OCI-M2 (cell line): ENCODE measurements around the gene DSTYK.
"Not testable (repeated sequence)": the region's sequence is repeated elsewhere in the genome, so short reads cannot be mapped to it uniquely, and the experiment has no call there.

Experiments used
- DNase-seq: peaks from one replicate; lab custom pipeline; 2025; ENCODE audit not compliant: unreplicated experiment; lab: John Stamatoyannopoulos, UW

The DSTYK gene

DNA sequence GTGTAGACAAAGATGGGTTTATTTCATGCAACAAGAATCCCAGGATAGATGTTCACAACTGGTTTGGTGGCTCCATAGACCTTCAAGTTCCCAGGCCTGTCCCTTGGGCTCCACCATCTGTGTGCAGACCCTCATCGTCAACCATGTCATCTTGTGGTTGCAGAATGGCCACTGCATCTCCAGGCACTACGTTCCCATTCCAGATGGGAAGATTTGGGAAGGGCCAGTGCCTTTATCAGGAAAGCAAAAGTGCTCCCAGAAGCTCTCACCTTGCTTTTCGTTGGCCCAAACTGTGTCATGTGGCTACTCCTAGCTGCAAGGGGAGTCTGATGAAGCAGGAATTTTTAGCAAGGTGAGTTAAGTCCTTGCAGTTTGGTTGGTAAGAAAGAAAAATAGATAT is 29.1 kb upstream of the DSTYK start:
- DNase-seq: no peak

DNA sequence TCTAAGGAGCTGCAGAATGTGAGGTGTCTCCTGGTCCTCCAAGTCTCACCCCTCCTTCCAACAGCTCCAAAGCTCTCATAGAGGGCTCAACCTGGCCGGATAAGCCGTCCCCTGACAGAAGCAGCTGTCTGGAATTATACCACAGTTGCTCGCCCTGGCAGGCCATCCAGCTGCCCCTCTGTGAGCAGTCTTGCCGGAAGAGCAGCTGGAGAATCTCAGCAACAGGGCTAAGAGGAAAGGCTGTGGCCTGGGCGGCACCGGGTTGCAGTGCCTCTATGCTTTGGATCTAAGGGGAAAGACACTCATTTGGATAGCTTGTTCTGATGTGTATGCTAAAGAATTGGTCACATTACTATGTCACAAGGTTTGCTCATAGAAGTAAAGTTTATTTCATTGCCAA is 28.6 kb upstream of the DSTYK start:
- DNase-seq: no peak

DNA sequence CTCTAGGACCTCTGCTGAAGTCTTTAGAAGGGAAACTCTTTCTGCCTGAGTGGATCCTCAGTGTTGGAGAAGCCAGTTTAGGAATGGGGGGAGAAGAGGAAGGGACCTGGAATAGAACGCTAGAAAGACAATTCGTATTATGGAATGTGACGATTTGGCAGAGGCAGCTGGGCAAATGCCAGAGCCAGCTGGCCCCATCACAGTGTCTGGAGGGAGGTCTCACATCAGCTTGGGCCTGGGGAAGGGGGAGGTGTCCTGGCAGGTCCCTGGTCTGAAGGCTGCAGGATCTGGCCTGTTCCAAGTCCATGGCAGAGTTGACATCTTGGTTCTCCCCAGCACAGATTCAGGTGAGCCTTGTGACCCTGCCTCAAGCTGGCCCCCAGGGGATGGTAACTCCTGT is 27.6 kb upstream of the DSTYK start:
- no peak for DNase-seq

DNA sequence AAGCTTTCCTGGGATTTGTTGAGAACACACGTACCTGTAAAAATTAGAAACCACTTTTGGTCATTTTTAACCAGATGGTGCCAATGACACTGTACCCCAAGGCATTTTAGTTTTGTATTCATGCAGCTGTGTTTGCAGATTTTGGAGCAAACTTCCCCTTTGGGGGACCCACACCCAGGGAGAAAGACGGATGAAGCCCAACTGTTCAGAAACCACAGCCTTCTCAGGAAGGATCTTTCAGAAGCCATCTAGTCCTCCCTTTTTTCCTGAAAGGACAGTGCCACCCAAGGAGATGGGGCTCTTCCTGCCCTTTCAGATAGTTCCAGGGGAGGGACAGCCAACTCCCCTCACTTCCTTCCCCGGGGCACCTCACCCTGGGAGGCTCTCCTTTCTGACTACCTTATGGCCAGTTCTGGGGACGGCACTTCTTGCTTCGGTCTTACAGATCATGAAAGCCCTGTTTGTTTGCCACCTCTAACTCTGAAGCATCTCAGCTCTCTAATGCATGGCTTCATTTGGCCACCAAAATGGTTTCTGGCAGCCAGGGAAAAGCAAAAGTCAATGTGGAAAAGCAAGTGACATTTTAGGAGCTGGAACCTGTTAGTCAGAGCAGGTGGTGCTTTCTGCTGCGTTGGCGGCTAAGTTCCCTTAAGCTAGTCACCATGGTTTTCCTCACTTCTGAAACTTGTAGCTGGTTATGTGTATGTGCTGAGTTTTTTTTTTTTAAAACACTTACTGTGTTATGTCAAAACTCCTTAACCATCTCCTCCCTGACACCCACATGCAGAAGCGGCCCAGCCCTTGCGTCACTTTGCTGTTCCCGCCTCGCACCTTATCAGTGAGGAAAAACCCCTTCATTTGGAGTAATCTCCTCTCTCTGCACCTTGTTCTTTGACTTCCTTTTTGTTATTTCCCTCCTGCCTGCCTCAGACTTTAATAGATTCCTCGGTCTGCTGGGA is 26.3 kb upstream of the DSTYK start:
- DNase-seq: no peak

- DNase-seq: no peak
Measured at GRCh38 chr1:205236951-205237475, 25.5 kb upstream of the DSTYK start.

DNA sequence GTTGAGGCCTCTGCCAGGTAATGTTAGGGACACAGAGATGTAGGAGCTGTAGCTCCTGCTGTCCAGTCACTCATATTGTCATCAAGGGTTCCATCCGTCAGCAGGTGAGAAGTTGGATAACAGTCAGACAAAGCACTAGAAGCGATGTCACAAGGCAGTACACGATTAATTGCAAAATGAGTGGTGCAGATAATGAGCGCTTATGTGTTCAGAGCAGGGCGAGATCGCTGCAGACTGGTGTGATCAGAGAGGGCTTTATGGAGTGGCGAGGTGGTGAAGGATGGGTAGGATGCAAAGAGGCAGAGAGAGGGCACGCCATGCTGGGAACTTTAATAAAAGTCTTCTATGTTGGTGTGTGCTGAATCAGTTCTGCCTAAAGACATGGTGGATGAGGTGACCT is 25.0 kb upstream of the DSTYK start:
- DNase-seq: no peak

DNA sequence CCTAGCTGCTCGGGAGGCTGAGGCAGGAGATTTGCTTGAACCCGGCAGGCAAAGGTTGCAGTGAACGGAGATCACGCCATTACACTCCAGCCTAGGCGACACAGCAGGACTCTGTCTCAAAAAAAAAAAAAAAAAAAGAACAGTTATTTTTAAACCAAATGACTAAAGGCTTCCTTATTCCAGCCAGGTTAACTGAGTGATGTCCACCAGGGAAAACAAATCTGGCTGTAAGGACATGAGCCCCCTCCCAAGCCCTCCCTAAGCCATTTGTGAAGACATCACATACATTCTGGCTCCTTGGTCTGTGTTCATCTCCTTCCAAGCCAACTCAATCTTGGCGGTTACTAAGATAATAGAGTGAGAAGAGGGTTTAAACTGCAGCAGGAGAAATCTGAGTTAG is 24.4 kb upstream of the DSTYK start:
- DNase-seq: no peak

- DNase-seq: not testable (repeated sequence)
Measured at GRCh38 chr1:205233986-205234385, 22.5 kb upstream of the DSTYK start.

GRCh38 chr1:205232945-205233397 is 21.5 kb upstream of the DSTYK start:
- no peak for DNase-seq

DNA sequence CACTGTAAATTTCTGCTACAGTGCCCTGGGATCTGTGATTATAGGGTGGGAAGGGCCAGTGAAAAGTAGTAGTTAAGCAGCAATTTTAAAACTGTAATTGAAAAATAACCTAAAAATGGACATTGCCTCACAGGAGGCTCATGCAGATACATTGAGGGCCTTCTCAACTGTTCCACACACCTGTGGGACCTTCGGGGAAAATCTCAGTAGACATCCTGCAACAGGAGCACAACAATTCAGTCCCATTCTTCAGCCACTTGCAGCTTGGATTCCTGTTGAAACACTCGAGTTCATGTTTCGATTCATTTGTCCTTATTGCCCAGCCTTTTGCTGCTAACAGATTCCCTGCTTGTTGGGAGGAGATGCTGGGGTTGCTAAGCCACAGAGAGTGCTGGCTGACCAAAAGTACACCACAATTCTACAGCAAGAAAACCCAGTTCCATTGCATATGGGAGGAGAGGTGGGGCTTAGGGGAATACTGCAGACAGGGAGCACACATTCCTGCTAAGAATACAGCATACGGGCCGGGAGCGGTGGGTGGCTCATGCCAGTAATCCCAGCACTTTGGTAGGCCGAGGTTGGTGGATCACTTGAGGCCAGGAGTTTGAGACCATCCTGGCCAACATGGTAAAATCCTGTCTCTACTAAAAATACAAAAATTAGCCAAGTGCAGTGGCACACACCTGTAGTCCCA is 20.8 kb upstream of the DSTYK start:
- no peak for DNase-seq

DNA sequence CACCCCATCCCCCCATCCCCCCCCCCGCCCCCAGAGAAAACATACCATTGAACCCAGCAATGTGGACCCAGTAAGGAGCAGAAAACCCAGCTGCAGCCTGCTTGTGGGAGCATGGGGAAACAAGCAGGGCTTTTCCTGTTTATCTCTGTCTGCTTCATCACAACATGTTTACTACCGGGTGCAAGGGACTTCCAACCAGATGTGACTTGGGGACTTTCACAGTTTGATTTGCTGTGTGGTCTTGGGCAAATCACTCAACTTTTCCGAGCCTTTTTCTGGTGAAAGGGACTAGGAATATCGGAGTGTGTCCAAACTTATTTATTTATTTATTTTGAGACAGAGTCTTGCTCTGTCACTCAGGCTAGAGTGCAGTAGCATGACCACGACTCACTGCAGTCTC is 19.5 kb upstream of the DSTYK start:
- DNase-seq: no peak

- DNase-seq: no peak
Measured at GRCh38 chr1:205229916-205230700, 18.6 kb upstream of the DSTYK start.

GRCh38 chr1:205229399-205229871 is 17.9 kb upstream of the DSTYK start:
- DNase-seq: no peak

DNA sequence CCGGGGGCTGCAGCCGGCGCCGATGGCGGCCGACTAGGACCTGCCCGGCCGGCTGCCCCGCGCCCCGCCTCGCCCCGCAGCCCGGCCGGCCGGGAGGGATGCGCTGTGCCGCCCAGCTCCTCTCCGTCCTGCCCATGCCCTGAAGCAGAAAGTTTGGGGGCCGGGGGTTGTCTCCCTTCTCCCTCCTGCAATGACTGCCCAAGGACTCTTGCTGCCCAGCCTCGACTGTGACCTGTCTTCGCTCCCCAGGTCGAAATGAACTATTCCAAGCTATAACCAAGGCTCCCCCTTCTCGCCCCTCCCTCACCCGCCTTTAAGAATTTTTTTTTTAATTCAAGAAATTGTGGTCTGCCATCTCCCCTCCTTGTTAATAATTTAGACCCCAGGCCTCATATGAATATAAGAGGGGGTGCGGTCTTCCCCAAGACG is 16.6 kb upstream of the DSTYK start:
- DNase-seq: no peak

GRCh38 chr1:205227584-205228013 is 16.1 kb upstream of the DSTYK start, which contains the start of gene TMCC2:
Gene TMCC2 (plus strand): TSS chr1:205227946. CDS start chr1:205228565, 619 bp downstream.
- DNase-seq: no peak

DNA sequence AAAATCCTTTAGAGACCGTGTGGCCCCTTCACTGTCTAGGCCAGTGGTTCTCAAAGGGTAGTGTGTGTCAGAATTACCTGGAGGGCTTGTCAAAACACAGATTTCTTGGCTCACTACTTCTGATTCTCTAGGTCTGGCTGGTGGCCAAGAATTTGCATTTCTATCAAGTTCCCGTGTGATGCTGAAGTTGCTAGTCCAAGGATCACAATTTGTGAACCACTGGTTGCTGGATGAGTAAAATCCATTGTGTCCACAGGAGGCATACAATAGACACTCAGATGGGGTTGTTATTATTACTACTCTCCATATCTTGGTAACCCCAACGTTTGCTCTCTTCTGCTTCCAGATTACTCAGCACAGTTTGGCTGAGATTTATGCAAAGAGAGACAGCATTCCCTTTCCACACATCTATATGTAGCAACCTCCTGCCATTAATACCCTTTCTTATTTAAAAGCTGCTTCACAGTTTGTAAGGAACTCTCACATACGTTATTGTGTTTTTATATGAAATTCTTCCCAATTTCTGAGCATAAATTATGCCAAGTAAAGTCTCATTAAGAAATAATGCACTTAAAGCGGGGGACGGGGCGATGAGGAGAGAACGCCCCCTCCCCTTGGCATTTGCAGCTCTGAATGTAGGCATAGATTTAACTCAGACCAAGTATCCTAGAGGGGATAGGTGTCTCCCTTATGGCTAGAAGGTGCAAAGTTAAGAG is 15.5 kb upstream of the DSTYK start:
- DNase-seq: no peak

- no peak for DNase-seq
Measured at GRCh38 chr1:205225901-205226765, 14.6 kb upstream of the DSTYK start.

DNA sequence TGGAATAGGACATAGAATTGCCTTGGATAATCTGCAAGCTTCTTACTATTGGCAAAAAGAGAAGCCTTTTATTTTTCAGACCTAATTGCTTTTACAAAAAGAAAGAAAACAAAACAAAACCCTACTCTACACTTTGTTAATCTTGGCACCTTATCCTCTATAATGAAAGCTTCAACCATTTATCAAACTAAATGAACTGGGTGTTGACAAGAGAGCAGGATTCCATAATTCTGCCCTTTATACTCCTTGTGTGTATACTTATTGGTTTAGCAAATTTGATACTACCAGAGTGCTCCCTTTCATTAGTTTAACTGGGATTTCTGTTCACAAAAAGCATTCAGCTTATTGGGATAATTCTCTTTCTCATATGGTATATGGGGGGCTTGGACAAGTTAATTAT is 13.2 kb upstream of the DSTYK start:
- no peak for DNase-seq

DNA sequence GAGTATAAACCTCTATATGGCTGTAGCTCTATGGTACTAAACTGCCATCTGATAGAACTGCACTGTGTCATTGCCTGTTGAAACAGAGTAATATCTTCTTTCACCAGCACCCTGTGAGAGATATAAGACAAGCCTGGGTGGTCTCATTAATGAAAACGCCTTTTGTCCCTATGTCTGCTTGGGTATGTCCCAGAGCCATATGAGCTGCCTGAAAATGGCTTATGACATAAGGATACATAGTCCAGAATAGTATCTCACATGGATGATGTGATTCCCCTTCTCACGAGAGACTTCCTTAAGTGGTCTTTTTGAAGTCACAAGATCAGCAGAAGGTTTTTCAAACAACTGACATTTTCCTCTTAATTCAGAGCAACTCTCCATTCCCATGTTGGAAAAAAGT is 8.9 kb upstream of the DSTYK start:
- no peak for DNase-seq
